ENCODE measurements around the gene STAP1. TPM values are rescaled to one million over a fixed set of nuclear protein-coding genes. Genes with fewer than 3 reads are reported as not detected.
"Not testable (repeated sequence)": the region's sequence is repeated elsewhere in the genome, so short reads cannot be mapped to it uniquely, and the experiment has no call there.

STAP1 gene
- total RNA-seq, 1 donor from 2014 or later = not detected

GRCh38 chr4:67635331-67635730 is 76.8 kb downstream of the STAP1 start:
- no peaks in the 10 kb centered on the region for H3K9me3 ChIP-seq
- DNase-seq (ENCODE audit: low spot score in 2 of 2) = no peak
- no peaks in the 10 kb centered on the region for H3K4me1 ChIP-seq
- H3K27ac ChIP-seq = no peak overlapping the region
- no peak for TF ChIP-seq CTCF (IDR thresholded peaks at IDR 0.05)
- intact Hi-C loops (cut with DNase I) = no loop called here
- H3K4me3 ChIP-seq = no peak overlapping the region
- H3K27me3 ChIP-seq = no peaks in the 10 kb centered on the region
- H3K36me3 ChIP-seq = peaks cover 18 to 45% of the 10 kb centered on the region in 2 donors

- peaks cover 18 to 34% of the 10 kb centered on the region in 2 donors for H3K36me3 ChIP-seq
- H3K27me3 ChIP-seq; H3K27ac ChIP-seq; DNase-seq (ENCODE audit: low spot score in 2 of 2); H3K4me3 ChIP-seq; H3K9me3 ChIP-seq; H3K4me1 ChIP-seq; intact Hi-C loops (cut with DNase I): not testable (repeated sequence)
Observed at GRCh38 chr4:67636978-67637377, 78.5 kb downstream of the STAP1 start.

- no peak for TF ChIP-seq CTCF (IDR thresholded peaks at IDR 0.05)
- no peak for DNase-seq (ENCODE audit: low spot score in 2 of 2)
- Histone ChIP-seq H3K36me3 (peaks cover 13 to 23% of the 10 kb centered on the region in 2 donors), H3K4me3 (no peak overlapping the region), H3K27ac (no peak overlapping the region), H3K27me3 (no peaks in the 10 kb centered on the region), H3K4me1 (no peaks in the 10 kb centered on the region), H3K9me3 (no peaks in the 10 kb centered on the region)
- intact Hi-C loops (cut with DNase I) = no loop called here
Observed at GRCh38 chr4:67638136-67638535, 79.6 kb downstream of the STAP1 start.

GRCh38 chr4:67651536-67651935 is 93.0 kb downstream of the STAP1 start:
- no peak for DNase-seq (ENCODE audit: low spot score in 2 of 2)
- H3K9me3 ChIP-seq = no peaks in the 10 kb centered on the region
- intact Hi-C loops (cut with DNase I) = no loop called here
- H3K27me3 ChIP-seq = no peaks in the 10 kb centered on the region
- H3K36me3 ChIP-seq = peaks cover 15 to 26% of the 10 kb centered on the region in 2 donors
- no peak for TF ChIP-seq CTCF (IDR thresholded peaks at IDR 0.05)
- no peaks in the 10 kb centered on the region for H3K4me1 ChIP-seq
- no peak overlapping the region for H3K4me3 ChIP-seq
- no peak overlapping the region for H3K27ac ChIP-seq

Other genes starting within 250 kb of the STAP1 start
- gene CENPC, start 13.2 kb upstream of the STAP1 start, total RNA-seq = 5.7 TPM
- 5.1 TPM for gene UBA6, start 142.4 kb downstream of the STAP1 start, total RNA-seq
- not detected for gene GNRHR, start 195.7 kb downstream of the STAP1 start, total RNA-seq